ENCODE data around the gene PCNX1.

- TF ChIP-seq SNAI2 (CRISPR knock-in tag; IDR thresholded peaks at IDR 0.05) (no peak), TCF4 (CRISPR knock-in tag; IDR thresholded peaks at IDR 0.05; ENCODE audit: borderline replicate concordance) (no peak), ZNF565 (CRISPR knock-in tag; conservative IDR thresholded peaks at IDR 0.05; ENCODE audit: low read depth) (no peak), ZFP30 (CRISPR knock-in tag; IDR thresholded peaks at IDR 0.05) (no peak), TOX (CRISPR knock-in tag; IDR thresholded peaks at IDR 0.05; ENCODE audit: borderline replicate concordance) (no peak), CREB5 (CRISPR knock-in tag; IDR thresholded peaks at IDR 0.05; ENCODE audit: low read depth) (no peak)
- TF ChIP-seq, protein P1, sequence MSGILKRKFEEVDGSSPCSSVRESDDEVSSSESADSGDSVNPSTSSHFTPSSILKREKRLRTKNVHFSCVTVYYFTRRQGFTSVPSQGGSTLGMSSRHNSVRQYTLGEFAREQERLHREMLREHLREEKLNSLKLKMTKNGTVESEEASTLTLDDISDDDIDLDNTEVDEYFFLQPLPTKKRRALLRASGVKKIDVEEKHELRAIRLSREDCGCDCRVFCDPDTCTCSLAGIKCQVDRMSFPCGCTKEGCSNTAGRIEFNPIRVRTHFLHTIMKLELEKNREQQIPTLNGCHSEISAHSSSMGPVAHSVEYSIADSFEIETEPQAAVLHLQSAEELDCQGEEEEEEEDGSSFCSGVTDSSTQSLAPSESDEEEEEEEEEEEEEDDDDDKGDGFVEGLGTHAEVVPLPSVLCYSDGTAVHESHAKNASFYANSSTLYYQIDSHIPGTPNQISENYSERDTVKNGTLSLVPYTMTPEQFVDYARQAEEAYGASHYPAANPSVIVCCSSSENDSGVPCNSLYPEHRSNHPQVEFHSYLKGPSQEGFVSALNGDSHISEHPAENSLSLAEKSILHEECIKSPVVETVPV (CRISPR knock-in tag; IDR thresholded peaks at IDR 0.05), result no peak
- TF ChIP-seq, protein P2, sequence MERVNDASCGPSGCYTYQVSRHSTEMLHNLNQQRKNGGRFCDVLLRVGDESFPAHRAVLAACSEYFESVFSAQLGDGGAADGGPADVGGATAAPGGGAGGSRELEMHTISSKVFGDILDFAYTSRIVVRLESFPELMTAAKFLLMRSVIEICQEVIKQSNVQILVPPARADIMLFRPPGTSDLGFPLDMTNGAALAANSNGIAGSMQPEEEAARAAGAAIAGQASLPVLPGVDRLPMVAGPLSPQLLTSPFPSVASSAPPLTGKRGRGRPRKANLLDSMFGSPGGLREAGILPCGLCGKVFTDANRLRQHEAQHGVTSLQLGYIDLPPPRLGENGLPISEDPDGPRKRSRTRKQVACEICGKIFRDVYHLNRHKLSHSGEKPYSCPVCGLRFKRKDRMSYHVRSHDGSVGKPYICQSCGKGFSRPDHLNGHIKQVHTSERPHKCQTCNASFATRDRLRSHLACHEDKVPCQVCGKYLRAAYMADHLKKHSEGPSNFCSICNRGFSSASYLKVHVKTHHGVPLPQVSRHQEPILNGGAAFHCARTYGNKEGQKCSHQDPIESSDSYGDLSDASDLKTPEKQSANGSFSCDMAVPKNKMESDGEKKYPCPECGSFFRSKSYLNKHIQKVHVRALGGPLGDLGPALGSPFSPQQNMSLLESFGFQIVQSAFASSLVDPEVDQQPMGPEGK (CRISPR knock-in tag; IDR thresholded peaks at IDR 0.05; ENCODE audit: borderline replicate concordance), result no peak
Observed at GRCh38 chr14:71133296-71133695, 226.0 kb downstream of the PCNX1 start.

Data from SK-N-SH treated with all-trans-retinoic acid at 6 μM for 48 hours (cell line).